HUES6 (cell line): ENCODE data around the gene GPC6.
"Not testable (repeated sequence)": the region's sequence is repeated elsewhere in the genome, so short reads cannot be mapped to it uniquely, and the experiment has no call there.

Experiments used
- H3K27ac ChIP-seq: 2 replicates; pipeline ENCODE4 v1.7.0; 2013; ENCODE audit warnings: low read depth, mild to moderate bottlenecking, low read length, inconsistent platforms
- H3K27me3 ChIP-seq: 2 replicates; pipeline ENCODE4 v1.6.1; 2013; ENCODE audit warnings: low read length; ENCODE audit not compliant: control insufficient read depth, insufficient read depth
- H3K36me3 ChIP-seq: 2 replicates; pipeline ENCODE4 v1.6.1; 2013; ENCODE audit warnings: low read length; ENCODE audit not compliant: control insufficient read depth, insufficient read depth
- H3K4me1 ChIP-seq: 2 replicates; pipeline ENCODE4 v1.6.1; 2013; ENCODE audit warnings: low read length; ENCODE audit not compliant: control insufficient read depth, insufficient read depth
- H3K4me3 ChIP-seq: 2 replicates; pipeline ENCODE4 v1.5.1; 2013; ENCODE audit warnings: low read depth, low read length
- H3K9ac ChIP-seq: one replicate; pipeline ENCODE4 v1.6.1; 2013; ENCODE audit warnings: mild to moderate bottlenecking, low read length
- H3K9me3 ChIP-seq: 2 replicates; pipeline ENCODE4 v1.6.1; 2013; ENCODE audit warnings: low read depth, low read length; ENCODE audit not compliant: control insufficient read depth, insufficient read depth

Gene GPC6

DNA sequence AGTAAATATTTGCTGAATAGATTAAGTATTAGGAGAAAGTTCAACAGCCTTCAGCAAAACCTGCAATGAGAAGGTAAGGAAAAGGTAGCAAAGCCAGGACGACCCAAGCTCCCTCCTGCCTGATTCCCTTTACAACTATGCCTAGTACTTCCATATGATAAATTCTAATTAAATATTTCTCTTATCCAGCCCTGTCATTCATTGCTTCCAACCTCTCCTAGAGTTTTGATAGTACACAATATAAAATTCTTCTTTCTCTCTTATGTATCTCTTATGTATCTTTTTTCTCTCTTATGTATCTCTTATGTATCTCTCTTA, 1065.7 kb downstream of the GPC6 start:
- H3K27ac ChIP-seq, result no peak overlapping the region
- H3K36me3 ChIP-seq, result no peaks in the 10 kb centered on the region
- no peaks in the 10 kb centered on the region; the same call in 1 of the 2 replicates for H3K4me1 ChIP-seq
- H3K27me3 ChIP-seq, result no peaks in the 10 kb centered on the region
- H3K4me3 ChIP-seq, result no peak overlapping the region
- no peaks in the 10 kb centered on the region for H3K9me3 ChIP-seq
- no peak overlapping the region for H3K9ac ChIP-seq

DNA sequence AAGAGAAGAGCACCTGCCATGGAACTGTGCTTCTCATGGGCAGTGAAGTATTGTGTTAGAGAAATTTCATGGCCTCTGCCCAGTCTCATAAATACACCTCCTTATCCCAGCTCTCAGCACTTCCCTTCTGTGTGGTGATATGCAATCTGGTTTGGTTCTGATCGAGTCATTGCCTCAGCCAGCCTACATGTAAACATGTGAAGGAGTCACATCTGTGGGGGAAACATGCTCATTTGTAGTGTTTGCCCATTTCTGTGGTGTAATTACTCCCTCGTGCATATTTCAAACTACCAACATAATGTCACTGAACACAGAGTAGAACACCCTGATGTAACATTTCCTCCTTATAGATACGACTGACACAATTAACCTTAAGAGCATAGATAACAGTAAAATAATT, 1069.9 kb downstream of the GPC6 start:
- Histone ChIP-seq H3K4me3 (no peak overlapping the region), H3K4me1 (no peaks in the 10 kb centered on the region; the same call in 1 of the 2 replicates), H3K27me3 (no peaks in the 10 kb centered on the region), H3K27ac (no peak overlapping the region), H3K36me3 (no peaks in the 10 kb centered on the region), H3K9ac (no peak overlapping the region), H3K9me3 (no peaks in the 10 kb centered on the region)

DNA sequence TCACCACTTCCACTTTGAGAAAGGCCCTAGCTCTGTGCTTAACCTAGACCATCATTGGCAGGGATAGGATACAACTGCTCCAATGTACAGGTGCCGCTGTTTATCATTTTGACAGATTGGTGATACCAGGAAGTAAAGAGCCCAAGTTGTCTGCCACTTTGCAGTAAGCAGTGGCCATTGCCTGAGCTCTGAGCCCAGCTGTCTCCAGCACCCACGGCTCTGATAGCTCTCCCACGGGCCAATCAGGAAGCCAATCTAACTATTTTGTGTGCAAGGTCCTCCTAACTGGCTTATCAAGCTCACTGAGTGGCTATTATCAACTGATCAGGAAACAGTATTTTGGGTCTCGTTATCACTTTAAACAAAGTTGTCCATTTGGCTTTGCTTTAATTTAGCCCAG, 1071.7 kb downstream of the GPC6 start:
- Histone ChIP-seq H3K36me3 (no peaks in the 10 kb centered on the region), H3K27ac (no peak overlapping the region)

DNA sequence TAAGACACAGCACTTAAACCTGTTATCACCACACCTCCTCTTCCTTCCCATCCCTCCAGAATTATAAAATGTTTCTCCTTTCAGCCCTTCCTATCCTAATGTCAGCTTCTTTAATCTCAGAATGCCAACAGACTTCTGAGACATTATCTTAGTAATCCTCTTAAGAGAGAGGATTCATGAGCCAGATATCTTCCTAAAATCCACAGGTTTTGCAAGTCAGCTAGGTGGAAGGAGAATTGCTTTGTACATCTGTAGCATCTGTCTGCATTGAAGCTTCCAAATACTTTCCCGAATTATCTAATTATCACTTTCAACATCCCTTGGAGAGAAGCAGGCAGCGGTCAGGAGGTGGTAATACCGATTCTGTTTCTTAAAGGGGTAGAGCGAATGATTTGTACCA, 1073.8 kb downstream of the GPC6 start:
- H3K4me3 ChIP-seq, result no peak overlapping the region
- no peaks in the 10 kb centered on the region for H3K9me3 ChIP-seq
- H3K27ac ChIP-seq, result no peak overlapping the region

More for the DNA sequence above, 1071.7 kb downstream of the GPC6 start:
- H3K4me1 ChIP-seq, result peaks cover 7% of the 10 kb centered on the region
- H3K9me3 ChIP-seq, result no peaks in the 10 kb centered on the region
- H3K4me3 ChIP-seq, result no peak overlapping the region
- no peaks in the 10 kb centered on the region for H3K27me3 ChIP-seq
- no peak overlapping the region for H3K9ac ChIP-seq

DNA sequence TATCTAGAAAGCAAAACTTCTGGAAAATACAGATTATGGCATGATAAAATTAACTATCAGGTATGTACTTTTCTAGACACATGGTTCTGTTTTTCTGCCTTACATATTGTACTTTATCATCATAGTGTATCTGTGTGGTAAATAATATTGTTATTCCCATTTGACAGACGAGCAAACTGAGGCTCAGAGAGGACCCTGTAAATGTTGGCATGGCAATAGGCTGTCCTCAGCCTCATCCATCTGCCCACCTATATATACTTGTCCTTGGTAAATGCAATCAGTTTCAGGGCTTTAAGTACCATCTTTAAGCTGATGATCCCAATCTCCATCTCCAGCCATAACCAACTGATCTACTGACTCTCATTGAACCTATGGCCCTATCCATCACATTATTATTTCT, 1074.9 kb downstream of the GPC6 start:
- no peak overlapping the region for H3K4me3 ChIP-seq
- no peak overlapping the region for H3K9ac ChIP-seq
- peaks cover 21% of the 10 kb centered on the region for H3K4me1 ChIP-seq
- H3K9me3 ChIP-seq, result no peaks in the 10 kb centered on the region
- H3K27ac ChIP-seq, result no peak overlapping the region
- no peaks in the 10 kb centered on the region for H3K27me3 ChIP-seq
- no peaks in the 10 kb centered on the region for H3K36me3 ChIP-seq

More for the DNA sequence above, 1073.8 kb downstream of the GPC6 start:
- Histone ChIP-seq H3K27me3 (no peaks in the 10 kb centered on the region), H3K9ac (no peak overlapping the region), H3K36me3 (no peaks in the 10 kb centered on the region), H3K4me1 (peaks cover 21% of the 10 kb centered on the region)

DNA sequence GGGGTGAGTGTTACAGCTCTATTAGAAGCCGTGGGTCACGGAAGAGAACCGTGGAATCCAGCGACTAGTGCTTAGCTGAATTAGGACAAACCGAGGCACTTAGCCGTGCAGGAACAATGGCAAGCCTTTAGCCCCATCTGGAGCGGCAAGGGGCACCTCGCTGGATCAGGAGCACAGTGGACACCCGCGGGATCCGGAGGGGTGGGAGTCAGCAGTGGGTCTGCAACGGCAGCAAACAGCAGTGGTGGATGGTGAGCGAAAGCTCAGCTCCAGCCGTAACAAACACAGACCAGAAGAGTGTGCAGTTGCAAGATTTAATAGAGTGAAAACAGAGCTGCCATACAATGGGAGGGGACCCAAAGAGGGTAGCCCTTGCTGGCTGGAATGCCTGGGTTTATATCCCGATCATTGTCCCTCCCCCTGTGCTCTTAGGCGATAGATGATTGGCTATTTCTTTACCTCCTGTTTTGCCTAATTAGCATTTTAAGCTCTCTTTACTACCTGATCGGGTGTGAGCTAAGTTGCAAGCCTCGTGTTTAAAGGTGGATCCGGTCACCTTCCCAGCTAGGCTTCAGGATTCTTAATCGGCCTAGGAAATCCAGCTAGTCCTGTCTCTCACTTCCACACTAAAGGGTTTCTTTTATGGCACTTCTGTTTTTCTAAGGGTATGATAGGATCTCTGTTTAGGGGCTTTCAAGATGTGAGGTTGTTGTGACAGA, 1076.4 kb downstream of the GPC6 start:
- H3K27ac ChIP-seq, result peak overlapping the region; percentile 10; the same call in 1 of the 2 replicates

DNA sequence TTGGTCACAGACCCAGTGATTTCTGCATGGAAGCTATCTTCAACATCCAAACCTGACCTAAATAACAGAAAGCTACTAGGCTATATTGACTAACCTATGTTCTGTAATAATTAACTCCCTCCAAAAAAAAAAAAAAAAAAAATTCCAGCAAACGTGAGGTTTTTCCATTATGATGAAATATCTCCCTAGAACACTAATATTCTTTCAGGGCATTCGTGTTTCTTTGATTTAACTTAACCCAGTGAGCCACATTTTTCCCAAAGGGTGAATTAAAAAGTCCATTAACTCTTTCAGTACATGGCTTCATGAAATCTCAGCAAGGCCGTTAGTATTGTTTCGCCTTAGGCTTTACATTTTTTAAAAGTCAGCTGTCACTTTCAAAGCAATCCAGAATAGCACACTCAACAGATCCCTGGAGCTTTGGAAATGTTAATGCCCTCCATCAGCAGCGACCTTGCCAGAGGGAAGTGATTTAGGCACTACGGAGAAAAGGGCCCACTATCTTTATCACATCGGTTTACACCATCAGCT, 1077.1 kb downstream of the GPC6 start:
- H3K27me3 ChIP-seq, result no peaks in the 10 kb centered on the region

More for the DNA sequence above, 1076.4 kb downstream of the GPC6 start:
- not testable (repeated sequence) for H3K4me3 ChIP-seq, H3K9ac ChIP-seq, H3K36me3 ChIP-seq, H3K9me3 ChIP-seq, H3K27me3 ChIP-seq
- peaks cover 21% of the 10 kb centered on the region for H3K4me1 ChIP-seq

DNA sequence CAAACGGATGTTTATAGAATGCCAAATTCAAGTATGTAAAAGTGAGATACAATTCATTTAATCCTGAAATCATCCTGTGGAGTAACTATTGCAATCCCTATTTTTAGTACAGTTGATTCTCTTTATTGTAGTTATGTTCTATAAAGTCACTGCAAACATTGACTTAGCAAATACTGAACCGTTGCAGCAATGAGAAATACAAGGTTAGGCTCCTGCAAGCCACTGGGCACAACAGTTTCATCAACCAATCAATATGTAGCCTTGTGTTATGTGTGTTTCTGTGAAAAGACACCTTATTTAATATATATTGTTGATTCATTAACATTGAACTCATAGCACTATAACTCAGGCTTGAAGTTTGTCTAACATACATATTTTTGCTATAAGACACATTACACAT, 1078.4 kb downstream of the GPC6 start:
- no peak overlapping the region for H3K9ac ChIP-seq
- H3K27ac ChIP-seq, result no peak overlapping the region
- no peaks in the 10 kb centered on the region for H3K36me3 ChIP-seq
- H3K4me1 ChIP-seq, result peaks cover 21% of the 10 kb centered on the region
- H3K4me3 ChIP-seq, result no peak overlapping the region
- H3K27me3 ChIP-seq, result no peaks in the 10 kb centered on the region
- no peaks in the 10 kb centered on the region for H3K9me3 ChIP-seq

More for the DNA sequence above, 1077.1 kb downstream of the GPC6 start:
- no peaks in the 10 kb centered on the region for H3K9me3 ChIP-seq
- H3K9ac ChIP-seq, result no peak overlapping the region
- H3K4me1 ChIP-seq, result peaks cover 21% of the 10 kb centered on the region
- peak overlapping the region; percentile 10; the same call in 1 of the 2 replicates for H3K27ac ChIP-seq
- peak overlapping the region; percentile 5; the same call in 1 of the 2 replicates for H3K4me3 ChIP-seq
- no peaks in the 10 kb centered on the region for H3K36me3 ChIP-seq

DNA sequence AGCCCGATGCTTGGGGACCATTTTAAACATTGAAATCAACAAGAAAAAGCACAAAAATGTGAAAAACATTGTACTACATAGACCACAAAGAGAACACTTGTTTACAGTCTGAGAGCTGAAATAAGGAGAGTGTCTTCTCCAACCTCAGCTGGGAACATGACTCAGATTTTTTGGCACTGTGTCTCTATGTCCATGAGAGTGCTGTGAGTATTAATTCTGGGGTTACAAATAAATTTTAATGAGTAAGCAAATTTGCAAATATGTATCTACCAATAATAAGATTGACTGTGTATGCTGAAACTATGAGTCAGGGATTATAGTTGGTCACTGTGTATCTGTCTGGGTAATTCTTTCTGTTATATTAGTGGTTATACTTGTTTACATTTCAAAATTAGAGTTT, 1078.9 kb downstream of the GPC6 start:
- Histone ChIP-seq H3K4me1 (peaks cover 21% of the 10 kb centered on the region), H3K4me3 (no peak overlapping the region), H3K9me3 (no peaks in the 10 kb centered on the region), H3K27me3 (no peaks in the 10 kb centered on the region), H3K27ac (no peak overlapping the region), H3K36me3 (no peaks in the 10 kb centered on the region), H3K9ac (no peak overlapping the region)

DNA sequence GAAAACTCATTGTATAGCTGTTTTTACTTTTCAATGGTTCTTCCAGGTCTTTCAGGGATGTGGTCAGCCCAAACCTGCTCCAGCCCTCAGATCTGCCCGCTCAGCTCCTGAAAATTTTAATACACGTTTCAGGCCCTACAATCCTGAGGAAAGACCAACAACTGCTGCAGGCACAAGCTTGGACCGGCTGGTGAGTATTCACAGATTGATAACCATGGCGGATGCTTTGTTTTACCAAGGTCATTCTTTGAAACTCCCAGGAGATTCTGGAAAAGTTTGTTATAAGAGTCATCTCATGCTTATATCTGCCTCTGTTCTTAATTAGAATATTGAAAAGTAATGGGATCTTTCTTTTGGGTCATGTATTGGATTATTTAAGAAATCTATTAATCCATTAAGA, 1079.3 kb downstream of the GPC6 start:
- no peaks in the 10 kb centered on the region for H3K36me3 ChIP-seq
- no peaks in the 10 kb centered on the region for H3K27me3 ChIP-seq
- no peaks in the 10 kb centered on the region for H3K9me3 ChIP-seq
- H3K9ac ChIP-seq, result no peak overlapping the region
- H3K4me3 ChIP-seq, result no peak overlapping the region
- peaks cover 21% of the 10 kb centered on the region for H3K4me1 ChIP-seq
- H3K27ac ChIP-seq, result no peak overlapping the region

DNA sequence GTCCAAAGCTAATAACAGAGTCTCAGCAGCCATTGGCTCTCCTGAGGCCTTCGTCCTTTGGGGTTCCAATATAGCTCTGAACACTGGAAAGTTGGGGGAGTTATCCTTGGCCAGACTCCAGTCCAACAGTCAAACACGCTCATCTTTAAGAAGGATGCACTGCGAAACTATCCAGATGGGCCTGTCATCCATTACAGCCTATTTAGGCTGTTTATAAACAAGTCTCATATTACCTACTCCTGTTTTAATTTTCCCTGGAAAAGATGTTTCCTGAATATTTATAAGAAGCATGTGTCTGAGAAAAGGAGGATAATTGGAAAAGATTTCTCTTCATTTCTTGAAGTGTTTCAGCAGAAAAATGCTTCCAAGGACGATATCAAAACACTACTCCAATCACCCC, 1082.2 kb downstream of the GPC6 start:
- H3K4me1 ChIP-seq, result peaks cover 32% of the 10 kb centered on the region
- H3K4me3 ChIP-seq, result no peak overlapping the region
- no peak overlapping the region for H3K9ac ChIP-seq
- no peaks in the 10 kb centered on the region for H3K9me3 ChIP-seq
- H3K36me3 ChIP-seq, result no peaks in the 10 kb centered on the region
- no peak overlapping the region for H3K27ac ChIP-seq
- H3K27me3 ChIP-seq, result no peaks in the 10 kb centered on the region
